Caco-2 (cell line): ENCODE results near the gene MEIS1. TPM values are rescaled to one million over a fixed set of nuclear protein-coding genes. Genes with fewer than 3 reads are reported as not detected.

ENCODE experiments used
- BruUV-seq: library from RNA; stranded (reverse); fragments of 400-500 nt; replicated peaks from 2 replicates; lab custom pipeline; 2021; lab: Mats Ljungman, UMichigan
- CTCF ChIA-PET: fragments of 300-600 bp; sonication (Branson Sonifier 250); formaldehyde crosslinking; loops from one replicate; lab custom pipeline; 2022; ENCODE audit warnings: antibody characterized with exemption; lab: Charles Lee
- POLR2A ChIA-PET: fragments of 300-600 bp; sonication (Branson Sonifier 250); formaldehyde crosslinking; loops from one replicate; lab custom pipeline; 2022; ENCODE audit warnings: antibody characterized with exemption; lab: Charles Lee
- DNase-seq, 2 experiments: peaks; one replicate each; pipeline versions ENCODE4 v3.0.0 to v3.0.0-alpha.2; 2020 to 2022
- H3K27me3 ChIP-seq: replicated peaks from 2 replicates; pipeline ENCODE4 v1.6.0; 2011; ENCODE audit warnings: low read length; ENCODE audit not compliant: control insufficient read depth, insufficient read depth
- H3K36me3 ChIP-seq: 2 replicates; pipeline ENCODE4 v1.5.1; 2011; ENCODE audit warnings: low read length; ENCODE audit not compliant: control insufficient read depth, insufficient read depth
- H3K4me1 ChIP-seq: fragments of 250-450 bp; sonication (Bioruptor Pico); 2 replicates; pipeline ENCODE4 v1.5.1; 2020; ENCODE audit warnings: mild to moderate bottlenecking
- H3K4me3 ChIP-seq: 2 replicates; pipeline ENCODE4 v1.5.1; 2011; ENCODE audit warnings: low read depth, mild to moderate bottlenecking, control low read depth, low read length
- H3K9me3 ChIP-seq: fragments of 250-450 bp; sonication (Bioruptor Pico); 2 replicates; pipeline ENCODE4 v1.5.1; 2020; ENCODE audit warnings: mild to moderate bottlenecking, moderate library complexity
- H3K27ac Mint-ChIP-seq: one replicate; pipeline ENCODE4 v1.8.0; 2022; ENCODE audit warnings: mixed read lengths; ENCODE audit not compliant: unreplicated experiment
- H3K27me3 Mint-ChIP-seq: one replicate; pipeline ENCODE4 v1.8.0; 2022; ENCODE audit warnings: mixed read lengths; ENCODE audit not compliant: insufficient read depth, unreplicated experiment
- H3K36me3 Mint-ChIP-seq: one replicate; pipeline ENCODE4 v1.8.0; 2022; ENCODE audit warnings: mild to moderate bottlenecking, mixed read lengths; ENCODE audit not compliant: insufficient read depth, unreplicated experiment
- H3K4me1 Mint-ChIP-seq: one replicate; pipeline ENCODE4 v1.8.0; 2022; ENCODE audit warnings: low read depth, mixed read lengths; ENCODE audit not compliant: unreplicated experiment
- H3K4me3 Mint-ChIP-seq: one replicate; pipeline ENCODE4 v1.8.0; 2022; ENCODE audit warnings: mild to moderate bottlenecking, moderate library complexity, mixed read lengths; ENCODE audit not compliant: unreplicated experiment
- H3K9me3 Mint-ChIP-seq: one replicate; pipeline ENCODE4 v1.8.0; 2022; ENCODE audit warnings: mixed read lengths; ENCODE audit not compliant: unreplicated experiment
- intact Hi-C: fragments of 100-400 bp; cut with micrococcal nuclease; formaldehyde crosslinking; loops from one replicate; pipeline ENCODE4 v1.10.0; 2022; ENCODE audit not compliant: unreplicated experiment
- total RNA-seq: library from RNA; stranded (reverse); gene quantifications from 2 replicates; pipeline ENCODE4 v1.2.3, GENCODE V29; 2022
- TF ChIP-seq, protein P1 (sequence below), 2 experiments: fragments of 200-600 bp in 1 of 2; IDR thresholded peaks; 1 replicate in 1 of 2; 2 replicates in 1 of 2; pipeline versions ENCODE4 v1.5.1 to v1.8.0; 2011 to 2022; ENCODE audit warnings: antibody characterized with exemption in 1 of 2, control low read depth in 1 of 2, inconsistent platforms in 1 of 2, low read depth in 1 of 2, low read length in 1 of 2, mild to moderate bottlenecking in 1 of 2, moderate library complexity in 1 of 2; ENCODE audit not compliant: insufficient read depth in 1 of 2, severe bottlenecking in 1 of 2, unreplicated experiment in 1 of 2

The MEIS1 gene
- total RNA-seq, 1 experiment from 2014 or later: 7.4 TPM

DNA sequence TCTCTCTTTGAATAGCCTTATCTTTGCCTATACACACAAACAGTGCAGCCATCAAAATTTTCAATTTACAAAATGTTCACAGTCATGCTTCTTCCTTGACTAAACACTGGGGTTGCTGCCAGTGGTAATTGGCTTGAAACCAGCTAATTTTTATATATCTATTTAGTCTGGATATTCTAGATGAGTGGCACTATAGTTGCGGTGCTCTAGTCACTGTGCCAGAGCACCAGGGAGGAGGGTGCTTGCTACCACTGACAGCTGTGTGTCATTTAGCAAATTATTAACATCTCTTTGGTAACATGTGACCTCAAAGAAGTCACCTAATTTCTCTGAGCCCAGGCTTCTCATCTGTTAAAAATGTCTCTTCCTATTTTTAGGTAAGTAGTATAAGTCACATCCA lies 130.4 kb downstream of the MEIS1 start:
- no TSS peak for BruUV-seq

DNA sequence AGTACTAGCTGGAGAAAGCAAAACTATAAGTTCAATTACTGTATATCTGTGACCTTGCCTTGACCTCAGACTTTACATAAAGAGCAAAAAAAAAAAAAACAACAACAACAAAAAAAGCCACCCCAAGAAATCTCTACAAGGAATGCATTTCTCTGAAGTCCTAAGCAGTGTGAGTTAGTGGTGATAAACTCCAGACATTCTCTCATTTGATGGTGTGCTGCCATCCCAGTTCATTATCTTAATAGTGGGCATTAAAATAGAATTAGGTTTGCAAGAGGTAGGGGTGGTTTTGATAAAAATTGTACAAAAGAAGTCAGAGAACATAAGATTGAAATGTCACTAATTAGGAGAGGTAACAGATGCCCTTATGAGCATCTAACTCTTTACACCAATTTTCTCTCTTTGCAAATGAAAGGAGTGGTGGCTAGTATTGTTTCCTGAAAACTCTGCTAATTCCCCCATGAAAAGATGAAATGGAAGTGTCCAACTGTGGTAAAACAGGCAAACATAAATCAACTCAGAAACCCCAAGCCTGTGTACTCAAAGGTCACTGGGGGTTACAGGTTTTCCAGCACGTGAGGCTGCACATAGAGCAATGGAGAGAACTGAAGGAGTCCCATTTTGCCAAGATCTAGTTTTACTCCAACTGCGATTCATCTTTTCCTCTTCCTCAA lies 131.9 kb downstream of the MEIS1 start:
- H3K4me3 Mint-ChIP-seq: no peak overlapping the region
- no peaks in the 10 kb centered on the region for H3K36me3 Mint-ChIP-seq
- H3K9me3 ChIP-seq: no peaks in the 10 kb centered on the region
- ChIA-PET POLR2A (no interaction called here), CTCF (interaction anchor here (1.3 kb wide), 1 partner anchor 138 kb away, joined by 4 read pairs; no protein-coding TSS in a partner anchor)
- H3K27me3 ChIP-seq: no peaks in the 10 kb centered on the region
- H3K27me3 Mint-ChIP-seq: no peaks in the 10 kb centered on the region
- no peaks in the 10 kb centered on the region for H3K36me3 ChIP-seq
- no peaks in the 10 kb centered on the region for H3K9me3 Mint-ChIP-seq
- peaks cover 40% of the 10 kb centered on the region for H3K4me1 ChIP-seq
- no peak overlapping the region for H3K27ac Mint-ChIP-seq
- peaks cover 46% of the 10 kb centered on the region for H3K4me1 Mint-ChIP-seq
- H3K4me3 ChIP-seq: no peak overlapping the region
- no TSS peak for BruUV-seq
- no peak for DNase-seq
- intact Hi-C loops: loop anchor here (2.0 kb wide), 1 partner anchor 132 kb away; the partner anchor contains the start of gene MEIS1
- TF ChIP-seq, protein P1, sequence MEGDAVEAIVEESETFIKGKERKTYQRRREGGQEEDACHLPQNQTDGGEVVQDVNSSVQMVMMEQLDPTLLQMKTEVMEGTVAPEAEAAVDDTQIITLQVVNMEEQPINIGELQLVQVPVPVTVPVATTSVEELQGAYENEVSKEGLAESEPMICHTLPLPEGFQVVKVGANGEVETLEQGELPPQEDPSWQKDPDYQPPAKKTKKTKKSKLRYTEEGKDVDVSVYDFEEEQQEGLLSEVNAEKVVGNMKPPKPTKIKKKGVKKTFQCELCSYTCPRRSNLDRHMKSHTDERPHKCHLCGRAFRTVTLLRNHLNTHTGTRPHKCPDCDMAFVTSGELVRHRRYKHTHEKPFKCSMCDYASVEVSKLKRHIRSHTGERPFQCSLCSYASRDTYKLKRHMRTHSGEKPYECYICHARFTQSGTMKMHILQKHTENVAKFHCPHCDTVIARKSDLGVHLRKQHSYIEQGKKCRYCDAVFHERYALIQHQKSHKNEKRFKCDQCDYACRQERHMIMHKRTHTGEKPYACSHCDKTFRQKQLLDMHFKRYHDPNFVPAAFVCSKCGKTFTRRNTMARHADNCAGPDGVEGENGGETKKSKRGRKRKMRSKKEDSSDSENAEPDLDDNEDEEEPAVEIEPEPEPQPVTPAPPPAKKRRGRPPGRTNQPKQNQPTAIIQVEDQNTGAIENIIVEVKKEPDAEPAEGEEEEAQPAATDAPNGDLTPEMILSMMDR (IDR thresholded peaks at IDR 0.05; ENCODE audit: insufficient read depth in 1 of 2, low read depth in 1 of 2, low read length in 1 of 2, severe bottlenecking in 1 of 2, unreplicated experiment in 1 of 2): no peak

More for the DNA sequence above, 130.4 kb downstream of the MEIS1 start:
- no peaks in the 10 kb centered on the region for H3K36me3 Mint-ChIP-seq
- no peaks in the 10 kb centered on the region for H3K36me3 ChIP-seq
- no peak overlapping the region for H3K27ac Mint-ChIP-seq
- no peaks in the 10 kb centered on the region for H3K9me3 Mint-ChIP-seq
- H3K4me3 ChIP-seq: no peak overlapping the region
- peaks cover 46% of the 10 kb centered on the region for H3K4me1 ChIP-seq
- no peak for DNase-seq
- CTCF ChIA-PET: no interaction called here
- H3K27me3 ChIP-seq: no peaks in the 10 kb centered on the region
- H3K4me1 Mint-ChIP-seq: peaks cover 49% of the 10 kb centered on the region
- TF ChIP-seq, protein P1 (IDR thresholded peaks at IDR 0.05; ENCODE audit: insufficient read depth in 1 of 2, low read depth in 1 of 2, low read length in 1 of 2, severe bottlenecking in 1 of 2, unreplicated experiment in 1 of 2): no peak
- H3K4me3 Mint-ChIP-seq: no peak overlapping the region
- intact Hi-C loops: no loop called here
- H3K27me3 Mint-ChIP-seq: no peaks in the 10 kb centered on the region
- POLR2A ChIA-PET: no interaction called here
- no peaks in the 10 kb centered on the region for H3K9me3 ChIP-seq

DNA sequence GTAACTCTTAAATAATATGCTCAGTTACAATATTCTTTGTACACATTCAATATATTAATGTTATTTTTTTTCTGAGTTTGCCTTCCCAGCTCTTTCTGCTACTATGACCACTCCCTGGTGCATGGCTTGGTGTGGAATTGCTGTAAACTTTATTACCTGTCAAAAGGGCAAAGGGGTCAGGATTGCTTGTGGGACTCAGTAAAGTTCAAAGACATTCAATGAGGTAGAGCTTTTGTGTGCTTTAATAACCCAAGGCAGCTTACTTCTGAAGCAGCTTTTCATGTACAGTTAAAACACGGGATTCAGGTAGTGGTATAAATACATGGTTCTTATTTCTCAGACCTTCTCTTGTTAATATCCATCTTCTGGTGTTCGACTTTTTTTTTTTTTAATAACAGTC lies 132.8 kb downstream of the MEIS1 start:
- Mint-ChIP-seq H3K4me1 (peaks cover 41% of the 10 kb centered on the region), H3K36me3 (no peaks in the 10 kb centered on the region), H3K4me3 (no peak overlapping the region), H3K9me3 (no peaks in the 10 kb centered on the region), H3K27ac (no peak overlapping the region), H3K27me3 (no peaks in the 10 kb centered on the region)
- no peaks in the 10 kb centered on the region for H3K9me3 ChIP-seq
- H3K4me3 ChIP-seq: no peak overlapping the region
- peak in 1 of 2 experiments; percentile 42 for DNase-seq
- intact Hi-C loops: loop anchor here (2.0 kb wide), 1 partner anchor 133 kb away; the partner anchor contains the start of gene MEIS1
- H3K27me3 ChIP-seq: no peaks in the 10 kb centered on the region
- H3K36me3 ChIP-seq: no peaks in the 10 kb centered on the region
- peaks cover 32% of the 10 kb centered on the region for H3K4me1 ChIP-seq
- POLR2A ChIA-PET: interaction anchor here (0.6 kb wide), 1 partner anchor 136 kb away, joined by 4 read pairs; no protein-coding TSS in a partner anchor
- CTCF ChIA-PET: interaction anchor here (0.6 to 1.3 kb wide), 2 partner anchors 138 to 649 kb away, joined by 4 read pairs; no protein-coding TSS in a partner anchor
- TF ChIP-seq, protein P1 (IDR thresholded peaks at IDR 0.05; ENCODE audit: insufficient read depth in 1 of 2, low read depth in 1 of 2, low read length in 1 of 2, severe bottlenecking in 1 of 2, unreplicated experiment in 1 of 2): no peak
- BruUV-seq: no TSS peak
